Hematopoietic multipotent progenitor cell treated with erythropoietin and hydrocortisone succinate and interleukin-3 and kit ligand, for 8 days (in vitro differentiated cells): ENCODE data around the gene IL20RA.
"Not testable (repeated sequence)": the region's sequence is repeated elsewhere in the genome, so short reads cannot be mapped to it uniquely, and the experiment has no call there.

Source experiments
- DNase-seq: peaks from one replicate; pipeline ENCODE4 v3.0.0-alpha.2; 2015

Gene IL20RA, protein sequence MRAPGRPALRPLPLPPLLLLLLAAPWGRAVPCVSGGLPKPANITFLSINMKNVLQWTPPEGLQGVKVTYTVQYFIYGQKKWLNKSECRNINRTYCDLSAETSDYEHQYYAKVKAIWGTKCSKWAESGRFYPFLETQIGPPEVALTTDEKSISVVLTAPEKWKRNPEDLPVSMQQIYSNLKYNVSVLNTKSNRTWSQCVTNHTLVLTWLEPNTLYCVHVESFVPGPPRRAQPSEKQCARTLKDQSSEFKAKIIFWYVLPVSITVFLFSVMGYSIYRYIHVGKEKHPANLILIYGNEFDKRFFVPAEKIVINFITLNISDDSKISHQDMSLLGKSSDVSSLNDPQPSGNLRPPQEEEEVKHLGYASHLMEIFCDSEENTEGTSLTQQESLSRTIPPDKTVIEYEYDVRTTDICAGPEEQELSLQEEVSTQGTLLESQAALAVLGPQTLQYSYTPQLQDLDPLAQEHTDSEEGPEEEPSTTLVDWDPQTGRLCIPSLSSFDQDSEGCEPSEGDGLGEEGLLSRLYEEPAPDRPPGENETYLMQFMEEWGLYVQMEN

DNA sequence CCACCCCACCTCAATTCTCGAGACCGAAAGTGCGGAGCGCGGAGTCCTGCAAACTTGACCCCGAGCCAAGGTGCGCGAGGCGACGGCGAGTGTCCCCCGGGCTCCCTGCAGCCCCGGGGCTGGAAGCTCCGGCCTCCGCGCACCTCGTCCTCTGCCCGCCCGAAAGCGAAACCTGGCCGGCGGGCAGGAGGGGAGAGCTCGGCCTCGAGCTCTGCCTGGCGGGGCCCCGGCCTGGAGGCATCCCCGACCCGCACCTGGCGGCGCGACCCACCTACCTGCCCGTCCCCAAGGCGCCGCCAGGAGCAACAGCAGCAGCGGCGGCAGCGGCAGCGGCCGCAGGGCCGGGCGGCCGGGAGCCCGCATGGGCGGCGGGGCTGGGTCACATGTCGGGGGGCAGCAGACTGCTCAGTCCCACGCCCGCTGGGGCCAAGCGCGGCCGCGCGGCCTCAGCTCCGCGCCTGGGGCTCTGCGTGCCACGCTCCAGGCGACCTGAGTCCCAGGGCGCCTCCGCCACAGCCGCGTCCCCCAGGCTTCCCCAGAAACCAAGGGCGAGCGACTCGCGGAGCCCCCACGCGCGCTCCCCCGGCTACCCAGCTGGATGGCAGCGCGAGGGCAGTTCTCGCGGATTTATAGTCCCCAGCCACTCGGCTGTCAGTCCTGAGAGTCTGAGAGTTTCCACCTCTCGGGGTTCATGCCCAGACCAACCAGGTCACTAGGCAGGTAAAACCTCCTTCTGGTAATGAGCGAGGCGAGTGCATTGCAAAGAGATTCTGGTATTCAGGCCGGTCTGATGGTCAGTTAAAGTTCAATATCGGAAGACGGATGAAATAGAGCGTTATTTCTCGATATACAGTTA lies at the start of gene IL20RA:
Gene IL20RA, minus strand, starts transcription at position 600 of the 856 bp plus-strand sequence. Its CDS starts 237 bp downstream, at position 363.
- DNase-seq, result no peak

DNA sequence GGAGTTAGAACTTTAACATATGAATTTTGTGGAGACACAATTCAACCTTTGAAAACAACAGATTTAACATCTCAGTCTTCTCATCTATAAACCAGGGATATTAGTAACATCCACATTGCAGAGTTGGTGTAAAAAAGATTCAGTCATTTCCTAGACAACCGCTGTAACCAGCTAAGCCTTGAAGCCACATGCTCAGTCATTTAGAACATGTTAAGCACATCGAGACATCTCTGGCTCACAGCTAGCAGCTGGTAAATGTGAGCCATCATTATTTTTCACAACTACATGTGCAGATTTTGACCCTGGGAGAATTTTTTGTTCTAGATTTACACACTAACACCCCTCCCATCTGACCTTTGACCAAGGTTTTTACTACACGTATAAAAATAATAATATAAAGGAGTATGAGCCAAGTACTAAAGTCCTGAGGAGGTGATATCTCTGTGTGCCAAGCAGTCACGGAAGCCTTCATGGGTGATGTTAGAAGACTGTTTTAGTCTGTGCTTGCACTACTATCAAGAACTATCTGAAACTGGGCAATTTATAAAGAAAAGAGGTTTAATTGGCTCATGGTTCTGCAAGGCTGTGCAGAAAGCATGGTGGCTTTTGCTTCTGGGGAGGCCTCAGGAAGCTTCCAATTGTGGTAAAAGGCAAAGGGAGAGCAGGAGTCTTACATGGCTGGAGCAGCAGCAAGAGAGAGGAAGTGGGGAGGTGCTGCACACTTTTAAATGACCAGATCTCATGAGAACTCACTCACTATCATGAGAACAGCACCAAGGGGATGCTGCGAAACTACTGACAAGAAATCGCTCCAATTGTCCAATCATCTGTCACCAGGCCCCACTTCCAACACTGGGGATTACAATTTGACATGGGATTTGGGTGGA lies 48.7 kb upstream of the IL20RA start:
- DNase-seq, result no peak

GRCh38 chr6:137092018-137092417 lies 47.3 kb upstream of the IL20RA start:
- DNase-seq, result no peak

DNA sequence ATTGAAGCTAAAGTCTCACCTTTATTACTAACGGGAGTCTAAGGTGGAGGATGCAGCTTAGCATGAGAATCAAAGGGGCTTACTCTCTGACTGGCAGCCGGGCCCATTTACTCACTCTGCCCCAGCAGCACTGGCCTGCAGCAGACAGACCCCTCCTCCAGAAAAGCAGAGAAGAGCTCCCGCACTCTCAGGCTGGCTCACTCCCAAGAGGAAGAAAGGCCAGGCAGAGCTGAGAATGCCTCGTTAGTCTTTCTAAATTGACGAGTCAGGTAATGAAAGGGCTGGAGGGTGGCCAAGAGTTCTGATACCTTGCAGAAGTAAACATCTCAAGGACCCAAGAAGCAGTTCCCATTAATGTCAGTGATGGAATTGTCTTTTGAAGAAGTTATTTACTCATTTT lies 44.5 kb upstream of the IL20RA start:
- DNase-seq, result no peak

DNA sequence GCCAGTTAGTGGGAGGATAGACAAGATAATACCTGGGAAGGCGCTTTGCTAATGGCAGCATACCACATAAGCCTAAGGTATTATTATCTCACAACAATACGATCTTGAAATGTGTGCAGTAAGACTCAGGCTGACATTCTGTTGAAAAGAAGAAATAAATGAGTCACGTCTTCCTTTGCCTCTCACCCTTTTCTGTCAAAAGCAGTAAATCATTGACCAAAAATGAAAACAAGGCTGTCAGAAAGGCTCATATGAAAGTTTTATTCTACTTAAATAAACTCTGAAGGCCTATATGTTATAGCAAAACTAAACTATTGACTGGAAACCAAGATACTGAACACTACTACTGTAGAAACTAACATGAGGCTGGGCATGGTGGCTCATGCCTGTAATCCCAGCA lies 43.1 kb upstream of the IL20RA start:
- DNase-seq, result no peak

- DNase-seq, result no peak
These were observed 41.3 kb upstream of the IL20RA start for GRCh38 chr6:137086031-137086430.

GRCh38 chr6:137084865-137085617 lies 40.3 kb upstream of the IL20RA start:
- no peak for DNase-seq

GRCh38 chr6:137084090-137084489 lies 39.3 kb upstream of the IL20RA start:
- no peak for DNase-seq

- DNase-seq, result no peak
These were observed 37.2 kb upstream of the IL20RA start for GRCh38 chr6:137081997-137082396.

DNA sequence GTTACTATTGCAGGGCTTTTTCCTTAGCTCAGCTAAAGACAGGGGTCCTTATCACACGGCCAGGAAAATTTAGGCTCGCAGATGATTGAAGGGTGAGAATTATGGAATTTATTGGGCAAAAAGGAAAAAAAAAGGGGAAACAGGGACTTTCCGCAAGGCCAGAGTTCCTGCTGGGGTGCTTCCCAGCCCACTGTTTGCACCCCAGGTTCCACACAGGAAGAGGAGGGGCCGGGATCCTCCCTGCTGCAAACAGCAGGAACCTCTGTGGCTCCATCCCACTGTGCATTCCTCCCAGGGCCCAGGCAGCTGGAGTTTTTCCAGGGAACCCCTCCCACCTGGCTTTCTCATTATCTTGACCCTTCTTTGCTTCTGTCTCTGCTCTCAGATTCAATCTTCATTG lies 35.9 kb upstream of the IL20RA start:
- no peak for DNase-seq

DNA sequence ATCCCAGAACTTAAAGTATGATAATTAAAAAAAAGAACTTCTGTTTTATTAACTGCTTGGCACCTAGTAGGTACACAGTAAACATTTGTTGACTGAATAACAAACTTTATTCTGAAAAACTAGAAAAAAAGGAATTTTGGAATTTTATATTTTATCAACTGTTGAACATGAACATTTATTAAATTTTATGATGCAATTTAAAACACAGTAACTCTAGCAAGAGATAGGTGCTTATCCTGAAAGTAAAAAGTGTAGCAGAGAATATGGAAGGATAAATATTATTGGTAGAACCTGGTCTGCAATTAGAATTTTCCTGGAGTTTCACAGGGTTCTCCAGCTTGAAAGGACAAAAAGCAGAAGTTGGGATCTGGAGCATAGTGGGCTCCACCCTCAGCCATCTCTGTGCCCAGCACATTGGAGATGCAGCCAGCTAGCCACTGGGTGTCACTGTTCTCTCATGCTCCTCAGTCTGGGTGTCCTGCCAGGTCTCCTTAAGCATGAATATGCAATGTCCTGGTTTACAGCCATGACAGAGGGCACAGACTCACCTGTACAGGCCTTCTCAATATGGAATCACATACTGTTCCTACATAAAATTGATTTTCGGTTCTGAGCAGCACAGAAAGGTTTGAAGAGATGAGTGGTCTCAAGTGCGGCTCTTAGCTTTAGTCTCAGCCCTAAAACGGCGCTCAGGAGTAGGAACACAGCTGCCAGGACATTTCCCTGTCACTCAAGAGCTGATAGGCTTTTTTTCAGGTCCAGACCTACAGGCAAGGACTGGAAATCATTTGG lies 31.7 kb upstream of the IL20RA start:
- DNase-seq, result peak; percentile 76

DNA sequence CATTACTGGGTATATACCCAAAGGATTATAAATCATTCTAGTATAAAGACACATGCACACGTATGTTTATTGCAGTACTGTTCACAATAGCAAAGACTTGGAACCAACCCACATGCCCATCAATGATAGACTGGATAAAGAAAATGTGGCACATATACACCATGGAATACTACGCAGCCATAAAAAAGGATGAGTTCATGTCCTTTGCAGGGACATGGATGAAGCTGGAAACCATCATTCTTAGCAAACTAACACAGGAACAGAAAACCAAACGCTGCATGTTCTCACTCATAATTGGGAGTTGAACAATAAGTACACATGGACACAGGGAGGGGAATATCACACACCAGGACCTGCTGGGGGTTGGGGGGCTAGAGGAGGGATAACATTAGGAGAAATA lies 31.0 kb upstream of the IL20RA start:
- DNase-seq, result not testable (repeated sequence)

GRCh38 chr6:137070303-137070702 lies 25.5 kb upstream of the IL20RA start:
- no peak for DNase-seq

DNA sequence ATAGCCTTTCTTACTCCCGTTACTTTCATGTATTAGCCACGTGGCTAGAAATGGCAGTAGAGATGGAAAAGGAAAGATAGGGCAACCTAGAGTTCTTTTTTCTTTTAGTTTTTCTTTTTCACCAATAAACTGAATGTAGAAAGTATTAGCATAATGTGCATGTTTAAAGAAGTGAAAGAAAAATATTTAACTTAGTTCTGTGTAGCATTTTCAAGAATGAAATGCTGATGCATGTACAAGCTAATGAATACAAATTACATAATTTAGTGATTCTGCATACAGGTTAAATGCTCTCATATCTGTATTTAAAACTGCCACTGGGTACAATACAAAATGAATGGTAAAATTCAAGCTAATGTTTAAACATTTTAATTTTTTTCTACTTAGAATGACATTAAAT lies 22.6 kb upstream of the IL20RA start:
- no peak for DNase-seq

GRCh38 chr6:137058037-137058436 lies 13.3 kb upstream of the IL20RA start:
- DNase-seq, result no peak

DNA sequence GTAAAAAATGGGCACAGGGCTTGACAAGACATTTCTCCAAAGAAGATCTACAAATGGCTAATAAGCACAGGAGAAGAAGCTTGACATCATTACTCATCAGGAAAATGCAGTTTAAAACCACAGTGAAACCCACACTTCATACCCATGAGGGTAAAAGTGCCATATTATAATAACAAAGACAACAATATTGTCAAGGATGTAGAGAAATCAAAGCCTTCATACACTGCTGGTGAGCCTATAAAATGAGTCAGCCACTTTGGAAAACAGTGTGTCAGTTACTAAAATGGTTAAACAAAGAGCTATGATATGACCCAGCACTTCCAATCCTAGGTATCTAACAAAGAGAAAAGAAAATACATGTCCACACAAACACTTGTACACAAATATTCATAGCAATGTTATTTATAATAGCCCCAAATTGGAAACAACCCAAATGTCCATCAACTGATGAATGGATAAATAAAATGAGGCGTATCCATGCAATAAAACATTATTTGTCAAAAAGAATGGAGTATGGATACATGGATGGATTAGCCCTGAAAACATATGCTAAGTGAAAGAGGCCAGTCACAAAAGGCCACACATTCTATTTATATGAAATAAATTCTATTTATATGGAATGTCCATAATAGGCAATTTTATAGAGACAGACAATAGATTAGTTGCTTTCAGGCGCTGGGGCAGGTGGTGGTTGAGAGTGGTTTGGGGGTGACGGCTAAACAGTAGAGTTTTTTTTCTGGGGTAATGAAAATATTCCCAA lies 11.5 kb upstream of the IL20RA start:
- DNase-seq, result no peak

DNA sequence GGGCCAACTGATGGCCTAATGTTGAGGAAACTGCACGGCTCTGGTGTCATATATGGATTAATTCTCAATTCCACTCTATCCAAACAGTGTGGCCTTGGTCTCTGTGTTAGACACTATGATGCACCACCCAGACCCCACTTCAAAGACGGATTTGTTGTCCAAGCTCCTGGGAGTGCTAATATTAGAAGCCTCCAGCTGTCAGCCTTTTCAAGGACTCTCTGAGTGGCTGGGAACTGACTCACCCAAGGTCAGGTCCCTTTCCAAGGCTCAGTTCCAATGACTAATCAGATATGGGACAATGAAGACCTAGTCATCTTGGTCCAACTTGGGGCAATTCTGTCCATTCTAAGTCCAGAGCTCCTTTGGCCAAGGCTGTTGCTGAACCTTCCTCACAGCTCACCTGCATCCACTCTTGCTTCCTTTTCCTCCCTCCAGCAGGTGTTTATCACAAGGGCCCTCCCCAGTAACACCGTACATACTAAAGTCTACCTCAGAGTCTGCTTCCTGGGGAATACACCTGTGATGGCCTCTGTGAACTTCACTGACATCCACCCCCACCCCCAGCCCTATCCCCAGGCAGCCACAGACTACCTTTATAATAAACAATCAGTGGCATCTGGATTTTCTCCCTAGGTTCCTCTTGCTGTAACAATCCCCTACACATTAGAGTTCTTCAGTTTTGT lies 7.2 kb upstream of the IL20RA start:
- DNase-seq, result no peak

- DNase-seq, result no peak
These were observed 4.3 kb upstream of the IL20RA start for GRCh38 chr6:137049095-137049494.

DNA sequence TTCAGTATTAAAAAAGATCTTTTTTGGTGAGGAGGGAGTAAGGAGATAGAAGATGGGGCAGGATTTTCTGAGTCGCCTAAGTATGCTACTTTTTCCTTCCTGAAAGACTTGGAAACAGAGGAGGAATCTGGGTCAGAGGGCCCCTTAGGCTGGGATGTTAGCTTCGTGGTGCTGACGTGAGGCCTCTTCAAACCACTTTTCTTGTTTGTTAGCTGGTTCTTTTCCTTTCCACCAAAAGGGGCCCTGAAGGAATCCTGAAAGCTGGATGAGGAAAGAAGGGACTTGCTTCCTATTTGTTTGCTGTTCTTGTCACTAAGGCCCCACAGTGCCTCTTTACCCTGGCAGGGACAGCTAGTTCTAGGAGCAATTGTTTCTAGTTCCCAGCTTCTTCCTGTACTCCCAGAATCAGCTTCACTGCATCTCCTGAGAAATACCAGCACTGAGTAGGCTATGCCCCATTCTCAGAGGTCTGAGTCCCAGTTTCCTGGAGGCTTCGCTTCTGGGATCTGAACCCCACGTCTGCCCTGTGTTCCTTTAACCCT lies 2.2 kb upstream of the IL20RA start:
- DNase-seq, result no peak
